ENCODE measurements around the gene IL17RE. TPM values are rescaled to one million over a fixed set of nuclear protein-coding genes. Genes with fewer than 3 reads are reported as not detected.

IL17RE gene
- total and polyA plus RNA-seq, 2 of the 13 experiments (the other 11 are each of a cell fraction or from before 2014, with no cell fraction given) = 14.5 to 24.1 TPM

DNA sequence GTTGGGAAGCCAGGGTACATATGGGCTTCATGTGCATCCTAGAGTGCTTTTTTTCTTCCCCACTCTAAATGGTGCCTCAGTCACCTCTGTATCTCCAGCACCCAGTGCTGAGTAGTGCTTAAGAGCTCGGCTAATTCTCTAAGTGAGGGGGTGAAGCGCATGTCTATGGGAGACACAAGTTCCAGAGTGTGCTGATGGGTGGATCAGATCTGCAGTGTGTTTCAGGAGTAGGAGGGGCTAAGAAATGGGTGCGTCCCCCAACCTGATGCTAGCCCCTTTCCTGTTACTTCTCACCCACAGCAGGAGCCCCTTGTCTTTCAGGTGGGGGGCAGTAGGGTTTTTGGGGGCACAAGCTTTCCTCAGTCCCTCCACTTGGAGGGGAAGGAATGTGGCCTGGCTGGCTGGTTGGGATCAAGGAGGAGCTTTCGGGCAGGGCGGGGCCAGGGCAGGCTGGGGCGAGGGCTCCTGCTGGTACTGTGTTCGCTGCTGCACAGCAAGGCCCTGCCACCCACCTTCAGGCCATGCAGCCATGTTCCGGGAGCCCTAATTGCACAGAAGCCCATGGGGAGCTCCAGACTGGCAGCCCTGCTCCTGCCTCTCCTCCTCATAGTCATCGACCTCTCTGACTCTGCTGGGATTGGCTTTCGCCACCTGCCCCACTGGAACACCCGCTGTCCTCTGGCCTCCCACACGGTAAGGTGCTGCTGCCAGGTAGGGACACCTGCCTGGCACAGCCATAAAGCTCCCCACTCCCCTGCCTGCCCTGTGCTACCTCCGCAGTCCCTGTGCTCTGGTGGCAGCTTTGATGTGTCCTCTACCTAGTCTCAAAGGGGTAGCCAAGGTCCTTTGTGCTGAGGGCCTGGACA lies at the start of gene IL17RE (continued):
- TF ChIP-seq, protein P1, sequence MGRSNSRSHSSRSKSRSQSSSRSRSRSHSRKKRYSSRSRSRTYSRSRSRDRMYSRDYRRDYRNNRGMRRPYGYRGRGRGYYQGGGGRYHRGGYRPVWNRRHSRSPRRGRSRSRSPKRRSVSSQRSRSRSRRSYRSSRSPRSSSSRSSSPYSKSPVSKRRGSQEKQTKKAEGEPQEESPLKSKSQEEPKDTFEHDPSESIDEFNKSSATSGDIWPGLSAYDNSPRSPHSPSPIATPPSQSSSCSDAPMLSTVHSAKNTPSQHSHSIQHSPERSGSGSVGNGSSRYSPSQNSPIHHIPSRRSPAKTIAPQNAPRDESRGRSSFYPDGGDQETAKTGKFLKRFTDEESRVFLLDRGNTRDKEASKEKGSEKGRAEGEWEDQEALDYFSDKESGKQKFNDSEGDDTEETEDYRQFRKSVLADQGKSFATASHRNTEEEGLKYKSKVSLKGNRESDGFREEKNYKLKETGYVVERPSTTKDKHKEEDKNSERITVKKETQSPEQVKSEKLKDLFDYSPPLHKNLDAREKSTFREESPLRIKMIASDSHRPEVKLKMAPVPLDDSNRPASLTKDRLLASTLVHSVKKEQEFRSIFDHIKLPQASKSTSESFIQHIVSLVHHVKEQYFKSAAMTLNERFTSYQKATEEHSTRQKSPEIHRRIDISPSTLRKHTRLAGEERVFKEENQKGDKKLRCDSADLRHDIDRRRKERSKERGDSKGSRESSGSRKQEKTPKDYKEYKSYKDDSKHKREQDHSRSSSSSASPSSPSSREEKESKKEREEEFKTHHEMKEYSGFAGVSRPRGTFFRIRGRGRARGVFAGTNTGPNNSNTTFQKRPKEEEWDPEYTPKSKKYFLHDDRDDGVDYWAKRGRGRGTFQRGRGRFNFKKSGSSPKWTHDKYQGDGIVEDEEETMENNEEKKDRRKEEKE (IDR thresholded peaks at IDR 0.05) = no peak
- TF ChIP-seq ZNF530 (CRISPR knock-in tag; IDR thresholded peaks at IDR 0.05; ENCODE audit: low read depth) (0 out of 2 replicates have a peak, but pooled peaks have one; percentile 34), ZNF432 (CRISPR knock-in tag; IDR thresholded peaks at IDR 0.05; ENCODE audit: borderline replicate concordance) (no peak), ZNF549 (CRISPR knock-in tag; IDR thresholded peaks at IDR 0.05) (no peak), KDM2A (CRISPR knock-in tag; IDR thresholded peaks at IDR 0.05; ENCODE audit: borderline replicate concordance, low read depth) (no peak), REL (CRISPR knock-in tag; conservative IDR thresholded peaks at IDR 0.05) (no peak), ZNF251 (CRISPR knock-in tag; IDR thresholded peaks at IDR 0.05) (no peak), KLF11 (CRISPR knock-in tag; IDR thresholded peaks at IDR 0.05) (no peak), ZSCAN9 (CRISPR knock-in tag; IDR thresholded peaks at IDR 0.05; ENCODE audit: borderline replicate concordance) (no peak), TOE1 (CRISPR knock-in tag; IDR thresholded peaks at IDR 0.05) (no peak), ZNF430 (CRISPR knock-in tag; IDR thresholded peaks at IDR 0.05) (peak; percentile 72; the same call in 1 of the 2 replicates), TMF1 (CRISPR knock-in tag; IDR thresholded peaks at IDR 0.05; ENCODE audit: low read depth) (no peak), ZFY (CRISPR knock-in tag; IDR thresholded peaks at IDR 0.05) (peak; percentile 86)
- TF ChIP-seq, protein P2, sequence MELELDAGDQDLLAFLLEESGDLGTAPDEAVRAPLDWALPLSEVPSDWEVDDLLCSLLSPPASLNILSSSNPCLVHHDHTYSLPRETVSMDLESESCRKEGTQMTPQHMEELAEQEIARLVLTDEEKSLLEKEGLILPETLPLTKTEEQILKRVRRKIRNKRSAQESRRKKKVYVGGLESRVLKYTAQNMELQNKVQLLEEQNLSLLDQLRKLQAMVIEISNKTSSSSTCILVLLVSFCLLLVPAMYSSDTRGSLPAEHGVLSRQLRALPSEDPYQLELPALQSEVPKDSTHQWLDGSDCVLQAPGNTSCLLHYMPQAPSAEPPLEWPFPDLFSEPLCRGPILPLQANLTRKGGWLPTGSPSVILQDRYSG (CRISPR knock-in tag; IDR thresholded peaks at IDR 0.05) = no peak
- TF ChIP-seq, protein P3, sequence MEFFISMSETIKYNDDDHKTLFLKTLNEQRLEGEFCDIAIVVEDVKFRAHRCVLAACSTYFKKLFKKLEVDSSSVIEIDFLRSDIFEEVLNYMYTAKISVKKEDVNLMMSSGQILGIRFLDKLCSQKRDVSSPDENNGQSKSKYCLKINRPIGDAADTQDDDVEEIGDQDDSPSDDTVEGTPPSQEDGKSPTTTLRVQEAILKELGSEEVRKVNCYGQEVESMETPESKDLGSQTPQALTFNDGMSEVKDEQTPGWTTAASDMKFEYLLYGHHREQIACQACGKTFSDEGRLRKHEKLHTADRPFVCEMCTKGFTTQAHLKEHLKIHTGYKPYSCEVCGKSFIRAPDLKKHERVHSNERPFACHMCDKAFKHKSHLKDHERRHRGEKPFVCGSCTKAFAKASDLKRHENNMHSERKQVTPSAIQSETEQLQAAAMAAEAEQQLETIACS (CRISPR knock-in tag; IDR thresholded peaks at IDR 0.05) = no peak
- TF ChIP-seq, protein P4, sequence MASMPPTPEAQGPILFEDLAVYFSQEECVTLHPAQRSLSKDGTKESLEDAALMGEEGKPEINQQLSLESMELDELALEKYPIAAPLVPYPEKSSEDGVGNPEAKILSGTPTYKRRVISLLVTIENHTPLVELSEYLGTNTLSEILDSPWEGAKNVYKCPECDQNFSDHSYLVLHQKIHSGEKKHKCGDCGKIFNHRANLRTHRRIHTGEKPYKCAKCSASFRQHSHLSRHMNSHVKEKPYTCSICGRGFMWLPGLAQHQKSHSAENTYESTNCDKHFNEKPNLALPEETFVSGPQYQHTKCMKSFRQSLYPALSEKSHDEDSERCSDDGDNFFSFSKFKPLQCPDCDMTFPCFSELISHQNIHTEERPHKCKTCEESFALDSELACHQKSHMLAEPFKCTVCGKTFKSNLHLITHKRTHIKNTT (CRISPR knock-in tag; IDR thresholded peaks at IDR 0.05) = no peak
- TF ChIP-seq, protein P5, sequence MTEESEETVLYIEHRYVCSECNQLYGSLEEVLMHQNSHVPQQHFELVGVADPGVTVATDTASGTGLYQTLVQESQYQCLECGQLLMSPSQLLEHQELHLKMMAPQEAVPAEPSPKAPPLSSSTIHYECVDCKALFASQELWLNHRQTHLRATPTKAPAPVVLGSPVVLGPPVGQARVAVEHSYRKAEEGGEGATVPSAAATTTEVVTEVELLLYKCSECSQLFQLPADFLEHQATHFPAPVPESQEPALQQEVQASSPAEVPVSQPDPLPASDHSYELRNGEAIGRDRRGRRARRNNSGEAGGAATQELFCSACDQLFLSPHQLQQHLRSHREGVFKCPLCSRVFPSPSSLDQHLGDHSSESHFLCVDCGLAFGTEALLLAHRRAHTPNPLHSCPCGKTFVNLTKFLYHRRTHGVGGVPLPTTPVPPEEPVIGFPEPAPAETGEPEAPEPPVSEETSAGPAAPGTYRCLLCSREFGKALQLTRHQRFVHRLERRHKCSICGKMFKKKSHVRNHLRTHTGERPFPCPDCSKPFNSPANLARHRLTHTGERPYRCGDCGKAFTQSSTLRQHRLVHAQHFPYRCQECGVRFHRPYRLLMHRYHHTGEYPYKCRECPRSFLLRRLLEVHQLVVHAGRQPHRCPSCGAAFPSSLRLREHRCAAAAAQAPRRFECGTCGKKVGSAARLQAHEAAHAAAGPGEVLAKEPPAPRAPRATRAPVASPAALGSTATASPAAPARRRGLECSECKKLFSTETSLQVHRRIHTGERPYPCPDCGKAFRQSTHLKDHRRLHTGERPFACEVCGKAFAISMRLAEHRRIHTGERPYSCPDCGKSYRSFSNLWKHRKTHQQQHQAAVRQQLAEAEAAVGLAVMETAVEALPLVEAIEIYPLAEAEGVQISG (CRISPR knock-in tag; IDR thresholded peaks at IDR 0.05) = peak; percentile 27; the same call in 1 of the 2 replicates
- TF ChIP-seq, protein P6, sequence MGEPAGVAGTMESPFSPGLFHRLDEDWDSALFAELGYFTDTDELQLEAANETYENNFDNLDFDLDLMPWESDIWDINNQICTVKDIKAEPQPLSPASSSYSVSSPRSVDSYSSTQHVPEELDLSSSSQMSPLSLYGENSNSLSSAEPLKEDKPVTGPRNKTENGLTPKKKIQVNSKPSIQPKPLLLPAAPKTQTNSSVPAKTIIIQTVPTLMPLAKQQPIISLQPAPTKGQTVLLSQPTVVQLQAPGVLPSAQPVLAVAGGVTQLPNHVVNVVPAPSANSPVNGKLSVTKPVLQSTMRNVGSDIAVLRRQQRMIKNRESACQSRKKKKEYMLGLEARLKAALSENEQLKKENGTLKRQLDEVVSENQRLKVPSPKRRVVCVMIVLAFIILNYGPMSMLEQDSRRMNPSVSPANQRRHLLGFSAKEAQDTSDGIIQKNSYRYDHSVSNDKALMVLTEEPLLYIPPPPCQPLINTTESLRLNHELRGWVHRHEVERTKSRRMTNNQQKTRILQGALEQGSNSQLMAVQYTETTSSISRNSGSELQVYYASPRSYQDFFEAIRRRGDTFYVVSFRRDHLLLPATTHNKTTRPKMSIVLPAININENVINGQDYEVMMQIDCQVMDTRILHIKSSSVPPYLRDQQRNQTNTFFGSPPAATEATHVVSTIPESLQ (CRISPR knock-in tag; conservative IDR thresholded peaks at IDR 0.05) = no peak

Measured in HepG2 (cell line).